ENCODE measurements around the gene MED26. TPM values are rescaled to one million over a fixed set of nuclear protein-coding genes. Genes with fewer than 3 reads are reported as not detected.

MED26 gene
- total and polyA plus RNA-seq, 2 experiments from 2014 or later = 7.4 to 15.4 TPM

DNA sequence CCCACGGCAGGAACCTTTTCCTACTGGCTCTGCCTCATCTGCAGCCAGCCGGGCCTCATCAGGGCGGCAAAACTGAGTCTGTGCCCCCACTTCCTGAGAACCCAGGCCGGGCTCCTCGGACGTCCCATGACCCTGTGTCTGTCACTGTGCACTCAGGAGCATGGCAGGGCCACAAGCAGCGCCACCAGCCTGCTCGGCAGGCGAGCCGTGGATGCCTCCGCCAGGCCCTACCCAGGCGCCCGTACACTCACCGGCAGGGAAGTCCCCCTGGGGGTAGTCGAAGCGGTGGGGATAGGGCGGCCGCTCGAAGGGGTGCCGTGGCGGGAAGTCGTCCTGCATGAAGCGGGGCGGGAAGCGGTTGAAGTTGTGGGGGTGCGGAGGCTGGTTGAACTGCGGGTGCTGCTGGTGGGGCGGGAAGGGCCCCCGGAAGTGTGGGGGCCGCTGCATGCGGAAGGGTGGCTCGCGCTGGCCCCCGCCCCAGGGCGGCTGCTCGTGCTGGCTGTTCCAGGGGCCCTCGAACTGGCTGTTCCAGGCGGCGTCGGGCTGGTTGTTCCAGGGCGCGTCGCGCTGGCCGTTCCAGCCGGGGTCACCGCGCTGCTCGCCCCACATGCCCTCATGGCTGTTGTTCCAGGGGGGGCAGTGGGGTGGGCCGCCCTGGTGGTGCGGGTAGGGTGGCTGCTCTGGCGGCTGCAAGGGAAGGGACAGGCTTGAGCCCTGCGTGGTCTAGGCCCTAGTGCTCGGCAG lies 102.8 kb downstream of the MED26 start (continued):
- TF ChIP-seq ZNF331 (CRISPR knock-in tag; IDR thresholded peaks at IDR 0.05; ENCODE audit: low read depth) (no peak), ZNF114 (CRISPR knock-in tag; IDR thresholded peaks at IDR 0.05) (no peak), STAT1 (IDR thresholded peaks at IDR 0.05; ENCODE audit: unreplicated experiment) (no peak)
- TF ChIP-seq, protein P1, sequence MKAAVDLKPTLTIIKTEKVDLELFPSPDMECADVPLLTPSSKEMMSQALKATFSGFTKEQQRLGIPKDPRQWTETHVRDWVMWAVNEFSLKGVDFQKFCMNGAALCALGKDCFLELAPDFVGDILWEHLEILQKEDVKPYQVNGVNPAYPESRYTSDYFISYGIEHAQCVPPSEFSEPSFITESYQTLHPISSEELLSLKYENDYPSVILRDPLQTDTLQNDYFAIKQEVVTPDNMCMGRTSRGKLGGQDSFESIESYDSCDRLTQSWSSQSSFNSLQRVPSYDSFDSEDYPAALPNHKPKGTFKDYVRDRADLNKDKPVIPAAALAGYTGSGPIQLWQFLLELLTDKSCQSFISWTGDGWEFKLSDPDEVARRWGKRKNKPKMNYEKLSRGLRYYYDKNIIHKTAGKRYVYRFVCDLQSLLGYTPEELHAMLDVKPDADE (IDR thresholded peaks at IDR 0.05) = no peak

Small RNA genes lying within 50 kb of the gene (small RNA-seq; reads per million reads assigned to genes)
- not detected for gene RN7SL146P (ENCODE audit: low replicate concordance)

Other genes with a start within 250 kb of the MED26 start
- 23.9 and 25.7 TPM in 2 replicates for gene EPS15L1, start 156.2 kb downstream of the MED26 start, total RNA-seq (2014; rRNA removed; shearing (Covaris generic))
- 31.3 and 32.5 TPM in 2 replicates for gene EPS15L1, start 156.2 kb downstream of the MED26 start, polyA plus RNA-seq (2016; fragmentation: Nextera tagmentation; extraction: Ambion mirVana)
- 0.66 TPM in 1 of 2 replicates, not detected in the other for gene CALR3, start 132.0 kb downstream of the MED26 start, total RNA-seq (2014; rRNA removed; shearing (Covaris generic))
- gene CALR3, start 132.0 kb downstream of the MED26 start, polyA plus RNA-seq (2016; fragmentation: Nextera tagmentation; extraction: Ambion mirVana) = 0.42 and 0.73 TPM in 2 replicates
- 4.0 and 5.9 TPM in 2 replicates for gene C19orf44, start 131.8 kb downstream of the MED26 start, total RNA-seq (2014; rRNA removed; shearing (Covaris generic))
- 1.5 and 2.5 TPM in 2 replicates for gene C19orf44, start 131.8 kb downstream of the MED26 start, polyA plus RNA-seq (2016; fragmentation: Nextera tagmentation; extraction: Ambion mirVana)
- gene CHERP, start 85.8 kb downstream of the MED26 start, total RNA-seq (2014; rRNA removed; shearing (Covaris generic)) = 31.0 and 31.6 TPM in 2 replicates
- gene CHERP, start 85.8 kb downstream of the MED26 start, polyA plus RNA-seq (2016; fragmentation: Nextera tagmentation; extraction: Ambion mirVana) = 37.5 and 41.2 TPM in 2 replicates
- gene SLC35E1, start 55.8 kb downstream of the MED26 start, total RNA-seq (2014; rRNA removed; shearing (Covaris generic)) = 24.1 and 30.3 TPM in 2 replicates
- 16.2 and 17.0 TPM in 2 replicates for gene SLC35E1, start 55.8 kb downstream of the MED26 start, polyA plus RNA-seq (2016; fragmentation: Nextera tagmentation; extraction: Ambion mirVana)
- 64.2 and 81.7 TPM in 2 replicates for gene SMIM7, start 31.9 kb upstream of the MED26 start, total RNA-seq (2014; rRNA removed; shearing (Covaris generic))
- 84.5 and 91.3 TPM in 2 replicates for gene SMIM7, start 31.9 kb upstream of the MED26 start, polyA plus RNA-seq (2016; fragmentation: Nextera tagmentation; extraction: Ambion mirVana)
- gene TMEM38A, start 32.9 kb upstream of the MED26 start, total RNA-seq (2014; rRNA removed; shearing (Covaris generic)) = 11.3 and 14.1 TPM in 2 replicates
- 5.9 and 7.6 TPM in 2 replicates for gene TMEM38A, start 32.9 kb upstream of the MED26 start, polyA plus RNA-seq (2016; fragmentation: Nextera tagmentation; extraction: Ambion mirVana)
- gene NWD1, start 91.6 kb upstream of the MED26 start, total RNA-seq (2014; rRNA removed; shearing (Covaris generic)) = 0.03 TPM in 1 of 2 replicates, not detected in the other
- 0.06 TPM in 1 of 2 replicates, not detected in the other for gene NWD1, start 91.6 kb upstream of the MED26 start, polyA plus RNA-seq (2016; fragmentation: Nextera tagmentation; extraction: Ambion mirVana)
- gene SIN3B, start 201.2 kb upstream of the MED26 start, total RNA-seq (2014; rRNA removed; shearing (Covaris generic)) = 68.6 and 80.0 TPM in 2 replicates
- gene SIN3B, start 201.2 kb upstream of the MED26 start, polyA plus RNA-seq (2016; fragmentation: Nextera tagmentation; extraction: Ambion mirVana) = 36.0 and 37.6 TPM in 2 replicates